ENCODE measurements around the gene KDM1B. TPM values are rescaled to one million over a fixed set of nuclear protein-coding genes. Genes with fewer than 3 reads are reported as not detected.

Gene KDM1B
- total RNA-seq, 1 experiment from 2014 or later, result 9.5 TPM

GRCh38 chr6:18209539-18210197 is 54.4 kb downstream of the KDM1B start:
- H3K27ac Mint-ChIP-seq (ENCODE audit: unreplicated experiment), result no peak overlapping the region
- intact Hi-C loops (cut with micrococcal nuclease; ENCODE audit: unreplicated experiment), result no loop called here
- no peak for TF ChIP-seq CTCF (IDR thresholded peaks at IDR 0.05; ENCODE audit: insufficient read depth in 1 of 2, low read depth in 1 of 2, low read length in 1 of 2, severe bottlenecking in 1 of 2, unreplicated experiment in 1 of 2)
- H3K9me3 Mint-ChIP-seq (ENCODE audit: unreplicated experiment), result no peaks in the 10 kb centered on the region
- BruUV-seq (replicated peaks), result no TSS peak
- Histone ChIP-seq H3K27me3 (replicated peaks; ENCODE audit: control insufficient read depth, insufficient read depth, low read length) (no peaks in the 10 kb centered on the region), H3K4me1 (no peaks in the 10 kb centered on the region), H3K4me3 (ENCODE audit: low read depth, low read length) (no peak overlapping the region), H3K36me3 (ENCODE audit: control insufficient read depth, insufficient read depth, low read length) (no peaks in the 10 kb centered on the region), H3K9me3 (no peaks in the 10 kb centered on the region)
- no peaks in the 10 kb centered on the region for H3K4me1 Mint-ChIP-seq (ENCODE audit: low read depth, unreplicated experiment)
- CTCF ChIA-PET, result no interaction called here
- H3K36me3 Mint-ChIP-seq (ENCODE audit: insufficient read depth, unreplicated experiment), result no peaks in the 10 kb centered on the region
- no peaks in the 10 kb centered on the region for H3K27me3 Mint-ChIP-seq (ENCODE audit: insufficient read depth, unreplicated experiment)
- POLR2A ChIA-PET, result no interaction called here
- no peak for DNase-seq
- no peak overlapping the region for H3K4me3 Mint-ChIP-seq (ENCODE audit: unreplicated experiment)

GRCh38 chr6:18210707-18211106 is 55.5 kb downstream of the KDM1B start:
- Histone ChIP-seq H3K9me3 (no peaks in the 10 kb centered on the region), H3K4me3 (ENCODE audit: low read depth, low read length) (no peak overlapping the region), H3K4me1 (no peaks in the 10 kb centered on the region), H3K36me3 (ENCODE audit: control insufficient read depth, insufficient read depth, low read length) (no peaks in the 10 kb centered on the region), H3K27me3 (replicated peaks; ENCODE audit: control insufficient read depth, insufficient read depth, low read length) (no peaks in the 10 kb centered on the region)
- CTCF ChIA-PET, result no interaction called here
- no peak for DNase-seq
- no TSS peak for BruUV-seq (replicated peaks)
- intact Hi-C loops (cut with micrococcal nuclease; ENCODE audit: unreplicated experiment), result no loop called here
- Mint-ChIP-seq H3K4me1 (ENCODE audit: low read depth, unreplicated experiment) (no peaks in the 10 kb centered on the region), H3K36me3 (ENCODE audit: insufficient read depth, unreplicated experiment) (no peaks in the 10 kb centered on the region), H3K27me3 (ENCODE audit: insufficient read depth, unreplicated experiment) (no peaks in the 10 kb centered on the region), H3K27ac (ENCODE audit: unreplicated experiment) (no peak overlapping the region), H3K9me3 (ENCODE audit: unreplicated experiment) (no peaks in the 10 kb centered on the region), H3K4me3 (ENCODE audit: unreplicated experiment) (no peak overlapping the region)
- POLR2A ChIA-PET, result no interaction called here
- no peak for TF ChIP-seq CTCF (IDR thresholded peaks at IDR 0.05; ENCODE audit: insufficient read depth in 1 of 2, low read depth in 1 of 2, low read length in 1 of 2, severe bottlenecking in 1 of 2, unreplicated experiment in 1 of 2)

- CTCF ChIA-PET, result no interaction called here
- Histone ChIP-seq H3K9me3 (no peaks in the 10 kb centered on the region), H3K4me3 (ENCODE audit: low read depth, low read length) (no peak overlapping the region), H3K4me1 (no peaks in the 10 kb centered on the region), H3K36me3 (ENCODE audit: control insufficient read depth, insufficient read depth, low read length) (no peaks in the 10 kb centered on the region), H3K27me3 (replicated peaks; ENCODE audit: control insufficient read depth, insufficient read depth, low read length) (no peaks in the 10 kb centered on the region)
- H3K9me3 Mint-ChIP-seq (ENCODE audit: unreplicated experiment), result no peaks in the 10 kb centered on the region
- no peak for DNase-seq
- POLR2A ChIA-PET, result no interaction called here
- no peaks in the 10 kb centered on the region for H3K4me1 Mint-ChIP-seq (ENCODE audit: low read depth, unreplicated experiment)
- H3K36me3 Mint-ChIP-seq (ENCODE audit: insufficient read depth, unreplicated experiment), result no peaks in the 10 kb centered on the region
- H3K27me3 Mint-ChIP-seq (ENCODE audit: insufficient read depth, unreplicated experiment), result no peaks in the 10 kb centered on the region
- no peak overlapping the region for H3K4me3 Mint-ChIP-seq (ENCODE audit: unreplicated experiment)
- TF ChIP-seq CTCF (IDR thresholded peaks at IDR 0.05; ENCODE audit: insufficient read depth in 1 of 2, low read depth in 1 of 2, low read length in 1 of 2, severe bottlenecking in 1 of 2, unreplicated experiment in 1 of 2), result no peak
- no peak overlapping the region for H3K27ac Mint-ChIP-seq (ENCODE audit: unreplicated experiment)
- no TSS peak for BruUV-seq (replicated peaks)
- intact Hi-C loops (cut with micrococcal nuclease; ENCODE audit: unreplicated experiment), result no loop called here
Measured at GRCh38 chr6:18211338-18211737, 56.1 kb downstream of the KDM1B start.

Data from Caco-2 (cell line).